HepG2 (cell line): ENCODE measurements around the gene CGNL1.

Experiments
- CREB1 ChIP-seq, 2 experiments: fragments of 450-650 bp in 1 of 2; IDR thresholded peaks; 2 replicates each; pipeline ENCODE4 v1.6.1; 2016 to 2017; ENCODE audit warnings: control low read depth in 1 of 2, mild to moderate bottlenecking in 1 of 2, missing compliant biosample characterization in 1 of 2, missing genetic modification characterization in 1 of 2
- CTCF ChIP-seq: sonication (generic); formaldehyde crosslinking; IDR thresholded peaks from 2 replicates; pipeline ENCODE4 v1.5.0; 2020; ENCODE audit warnings: mild to moderate bottlenecking, missing genetic modification reagents, moderate library complexity
- ZBTB49 ChIP-seq: sonication (generic); formaldehyde crosslinking; IDR thresholded peaks from 2 replicates; pipeline ENCODE4 v1.4.0; 2020; ENCODE audit warnings: missing genetic modification reagents, borderline replicate concordance

- TF ChIP-seq CTCF: peak; percentile 84
- no peak for TF ChIP-seq CREB1 (IDR thresholded peaks at IDR 0.05)
- TF ChIP-seq CREB1 (CRISPR knock-in tag; IDR thresholded peaks at IDR 0.05): no peak
- no peak for TF ChIP-seq ZBTB49
Measured at GRCh38 chr15:57340682-57341259, 35.5 kb upstream of the CGNL1 start.
